DND-41 (cell line): ENCODE results near the gene ATP8A2.
A peak's percentile ranks its signal among the peaks of the same experiment; 100 is the strongest.

Experiments
- ATAC-seq: fragments of 200-7000 bp; cut with Tn5 transposase; 3 replicates; pipeline ENCODE4 v1.9.1; 2021; ENCODE audit warnings: low read depth; ENCODE audit not compliant: insufficient read depth
- DNase-seq: peaks from one replicate; pipeline ENCODE4 v3.0.0-alpha.2; 2020
- H2AFZ ChIP-seq: 2 replicates; pipeline ENCODE4 v1.6.0; 2012; ENCODE audit warnings: low read depth, low read length
- H3K27ac ChIP-seq: 2 replicates; pipeline ENCODE4 v1.5.1; 2012; ENCODE audit warnings: low read length, inconsistent platforms
- H3K27me3 ChIP-seq: fragments of 200-600 bp; sonication (generic); 2 replicates; pipeline ENCODE4 v1.6.0; 2012; ENCODE audit warnings: low read length, mild to moderate bottlenecking, inconsistent platforms; ENCODE audit not compliant: insufficient read depth, poor library complexity
- H3K36me3 ChIP-seq: 2 replicates; pipeline ENCODE4 v1.5.1; 2012; ENCODE audit warnings: low read length, inconsistent platforms; ENCODE audit not compliant: insufficient read depth
- H3K4me1 ChIP-seq: 2 replicates; pipeline ENCODE4 v1.5.1; 2012; ENCODE audit warnings: mild to moderate bottlenecking, low read length; ENCODE audit not compliant: insufficient read depth
- H3K4me2 ChIP-seq: 2 replicates; pipeline ENCODE4 v1.6.0; 2012; ENCODE audit warnings: mild to moderate bottlenecking, moderate library complexity, low read length, inconsistent platforms; ENCODE audit not compliant: insufficient read depth
- H3K4me3 ChIP-seq, 2 experiments: fragments of 200-600 bp in 1 of 2; shearing (Covaris generic) in 1 of 2; 2 replicates each; pipeline ENCODE4 v1.5.1; 2012 to 2016; ENCODE audit warnings: inconsistent platforms in 2 of 2, low read length in 2 of 2, mild to moderate bottlenecking in 2 of 2, low read depth in 1 of 2, moderate library complexity in 1 of 2
- H3K79me2 ChIP-seq: 2 replicates; pipeline ENCODE4 v1.6.0; 2012; ENCODE audit warnings: low read length, inconsistent platforms; ENCODE audit not compliant: insufficient read depth
- H3K9ac ChIP-seq: 2 replicates; pipeline ENCODE4 v1.6.0; 2012; ENCODE audit warnings: low read depth, mild to moderate bottlenecking, inconsistent platforms, low read length, moderate library complexity
- H3K9me3 ChIP-seq: 2 replicates; pipeline ENCODE4 v1.5.1; 2012; ENCODE audit warnings: low read length, moderate library complexity, mild to moderate bottlenecking, inconsistent platforms; ENCODE audit not compliant: insufficient read depth, severe bottlenecking
- H4K20me1 ChIP-seq: 2 replicates; pipeline ENCODE4 v1.6.0; 2012; ENCODE audit warnings: low read length; ENCODE audit not compliant: insufficient read depth
- EZH2 ChIP-seq: IDR thresholded peaks from 3 replicates; pipeline ENCODE4 v1.6.1; 2012; ENCODE audit warnings: borderline replicate concordance, low read depth, mild to moderate bottlenecking, moderate library complexity, low read length, inconsistent platforms; ENCODE audit not compliant: severe bottlenecking
- TF ChIP-seq, protein P1 (sequence below): IDR thresholded peaks from 2 replicates; pipeline ENCODE4 v1.5.1; 2012; ENCODE audit warnings: borderline replicate concordance, low read length, moderate library complexity, mild to moderate bottlenecking; ENCODE audit not compliant: poor library complexity, severe bottlenecking; ENCODE audit errors: extremely low read depth

Gene ATP8A2

DNA sequence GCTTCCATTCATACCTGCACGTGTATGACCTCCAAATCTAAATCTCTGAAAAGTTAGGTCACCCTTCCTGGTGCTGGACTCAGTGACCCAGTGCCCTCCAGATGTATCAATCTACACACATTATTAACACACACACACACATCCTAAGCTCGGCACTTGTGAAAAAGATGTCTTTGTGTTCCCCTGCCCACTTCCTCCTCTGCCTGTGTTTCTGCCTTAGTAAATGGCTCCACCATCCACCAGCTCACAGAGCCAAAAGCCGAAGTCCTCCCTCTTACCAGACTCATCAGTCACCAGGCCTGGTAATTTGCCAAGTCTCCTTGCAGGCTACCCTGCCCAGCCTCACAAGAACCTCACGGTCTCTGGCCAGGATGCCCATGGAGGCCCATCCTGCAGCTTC is 548.5 kb downstream of the ATP8A2 start:
- H3K9me3 ChIP-seq, result no peaks in the 10 kb centered on the region
- peak; percentile 44; the same call in 1 of the 3 replicates for ATAC-seq

DNA sequence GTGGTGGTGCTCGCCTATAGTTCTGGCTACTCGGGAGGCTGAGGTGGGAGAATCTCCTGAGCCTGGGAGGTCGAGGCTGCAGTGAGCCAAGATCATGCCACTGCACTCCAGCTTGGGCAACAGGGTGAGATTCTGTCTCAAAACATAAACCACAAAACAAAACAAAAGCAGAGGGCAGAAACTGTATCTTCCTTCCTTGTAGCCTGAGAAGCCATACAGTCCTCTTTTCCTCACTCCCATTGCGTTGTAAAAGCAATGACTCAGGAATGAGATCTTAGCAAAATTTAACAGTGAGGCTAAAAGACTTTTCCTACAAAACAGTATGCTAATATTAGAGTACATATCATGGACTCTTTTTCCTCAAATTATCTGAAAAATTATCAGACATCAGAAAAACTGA is 549.2 kb downstream of the ATP8A2 start:
- TF ChIP-seq, protein P1, sequence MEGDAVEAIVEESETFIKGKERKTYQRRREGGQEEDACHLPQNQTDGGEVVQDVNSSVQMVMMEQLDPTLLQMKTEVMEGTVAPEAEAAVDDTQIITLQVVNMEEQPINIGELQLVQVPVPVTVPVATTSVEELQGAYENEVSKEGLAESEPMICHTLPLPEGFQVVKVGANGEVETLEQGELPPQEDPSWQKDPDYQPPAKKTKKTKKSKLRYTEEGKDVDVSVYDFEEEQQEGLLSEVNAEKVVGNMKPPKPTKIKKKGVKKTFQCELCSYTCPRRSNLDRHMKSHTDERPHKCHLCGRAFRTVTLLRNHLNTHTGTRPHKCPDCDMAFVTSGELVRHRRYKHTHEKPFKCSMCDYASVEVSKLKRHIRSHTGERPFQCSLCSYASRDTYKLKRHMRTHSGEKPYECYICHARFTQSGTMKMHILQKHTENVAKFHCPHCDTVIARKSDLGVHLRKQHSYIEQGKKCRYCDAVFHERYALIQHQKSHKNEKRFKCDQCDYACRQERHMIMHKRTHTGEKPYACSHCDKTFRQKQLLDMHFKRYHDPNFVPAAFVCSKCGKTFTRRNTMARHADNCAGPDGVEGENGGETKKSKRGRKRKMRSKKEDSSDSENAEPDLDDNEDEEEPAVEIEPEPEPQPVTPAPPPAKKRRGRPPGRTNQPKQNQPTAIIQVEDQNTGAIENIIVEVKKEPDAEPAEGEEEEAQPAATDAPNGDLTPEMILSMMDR, result no peak
- TF ChIP-seq EZH2, result no peak
- Histone ChIP-seq H3K27me3 (no peaks in the 10 kb centered on the region), H4K20me1 (no peaks in the 10 kb centered on the region), H2AFZ (no peak overlapping the region), H3K9me3 (no peaks in the 10 kb centered on the region), H3K4me1 (0 out of 2 replicates have a peak, but pooled peaks cover 5% of the 10 kb centered on the region), H3K4me3 (no peak overlapping the region), H3K79me2 (no peaks in the 10 kb centered on the region), H3K4me2 (no peak overlapping the region), H3K27ac (no peak overlapping the region), H3K9ac (no peak overlapping the region), H3K36me3 (no peaks in the 10 kb centered on the region)
- ATAC-seq (no peak), DNase-seq (no peak)

More for the DNA sequence above, 548.5 kb downstream of the ATP8A2 start:
- Histone ChIP-seq H3K79me2 (no peaks in the 10 kb centered on the region), H3K27me3 (no peaks in the 10 kb centered on the region), H4K20me1 (no peaks in the 10 kb centered on the region), H3K36me3 (no peaks in the 10 kb centered on the region), H3K4me1 (0 out of 2 replicates have a peak, but pooled peaks cover 5% of the 10 kb centered on the region), H3K4me3 (no peak overlapping the region), H2AFZ (no peak overlapping the region; the same call in 1 of the 2 replicates), H3K27ac (no peak overlapping the region), H3K9ac (no peak overlapping the region), H3K4me2 (no peak overlapping the region)
- TF ChIP-seq, protein P1, result no peak
- TF ChIP-seq EZH2, result no peak
- no peak for DNase-seq

DNA sequence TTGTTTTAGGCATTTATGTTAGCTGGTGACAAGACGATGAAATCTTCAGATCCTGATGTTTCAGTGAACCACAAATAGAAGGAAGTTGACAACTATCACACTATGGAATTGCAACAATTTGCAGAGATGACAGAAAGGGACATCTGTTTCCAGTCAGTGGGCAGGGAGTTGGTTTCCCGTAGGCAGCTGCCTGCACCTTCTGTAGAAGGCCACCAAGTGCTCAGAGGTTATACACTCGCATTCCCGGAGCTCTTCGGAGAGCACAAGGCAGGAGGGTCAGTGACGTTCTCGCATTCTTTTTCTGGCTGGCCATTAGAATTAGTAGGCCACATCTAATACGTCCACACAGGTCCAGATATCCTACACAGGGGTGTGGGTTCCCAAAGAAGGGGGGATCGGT is 550.6 kb downstream of the ATP8A2 start:
- H3K9ac ChIP-seq, result no peak overlapping the region
- no peak overlapping the region for H3K27ac ChIP-seq
- no peaks in the 10 kb centered on the region for H3K79me2 ChIP-seq
- H3K4me3 ChIP-seq, result no peak overlapping the region
- H3K9me3 ChIP-seq, result no peaks in the 10 kb centered on the region
- no peak overlapping the region for H3K4me2 ChIP-seq
- TF ChIP-seq, protein P1, result no peak
- no peaks in the 10 kb centered on the region for H3K27me3 ChIP-seq
- DNase-seq, result no peak
- no peaks in the 10 kb centered on the region for H4K20me1 ChIP-seq
- H3K4me1 ChIP-seq, result 0 out of 2 replicates have a peak, but pooled peaks cover 5% of the 10 kb centered on the region
- H3K36me3 ChIP-seq, result no peaks in the 10 kb centered on the region
- H2AFZ ChIP-seq, result no peak overlapping the region
- ATAC-seq, result no peak
